Thyroid gland (tissue), 4 donors: ENCODE results near the gene RADIL. TPM values are rescaled to one million over a fixed set of nuclear protein-coding genes. Genes with fewer than 3 reads are reported as not detected.

ENCODE experiments used
- DNase-seq, 2 donors: peaks; one replicate each; pipeline ENCODE4 v3.0.0-alpha.2; 2019
- H3K27ac ChIP-seq, 3 donors: fragments of 200-600 bp; sonication (generic); 1 replicate in 2 of 3; 2 replicates in 1 of 3; pipeline ENCODE4 v1.5.1; 2016 to 2019; ENCODE audit warnings: mild to moderate bottlenecking in 1 of 3, moderate library complexity in 1 of 3
- H3K27me3 ChIP-seq: fragments of 200-600 bp; sonication (generic); one replicate; pipeline ENCODE4 v1.5.1; 2019
- H3K36me3 ChIP-seq, 2 donors: fragments of 200-600 bp; sonication (generic); one replicate each; pipeline ENCODE4 v1.5.1; 2016 to 2019
- H3K4me1 ChIP-seq, 2 donors: fragments of 200-600 bp; sonication (generic); one replicate each; pipeline ENCODE4 v1.5.1; 2017 to 2019
- H3K4me3 ChIP-seq, 3 donors: fragments of 200-600 bp; sonication (generic); replicated peaks in 1 of 3; 1 replicate in 2 of 3; 2 replicates in 1 of 3; pipeline ENCODE4 v1.5.1; 2016; ENCODE audit warnings: mild to moderate bottlenecking in 1 of 3
- H3K9me3 ChIP-seq: fragments of 200-600 bp; sonication (generic); one replicate; pipeline ENCODE4 v1.5.1; 2017
- CTCF ChIP-seq, 6 experiments: fragments of 200-600 bp in 3 of 6; fragments of 450-650 bp in 3 of 6; sonication (generic) in 3 of 6; IDR thresholded peaks; one replicate each; pipeline ENCODE4 v1.5.1; 2016 to 2019; ENCODE audit warnings: antibody characterized with exemption in 6 of 6, mild to moderate bottlenecking in 2 of 6, inconsistent platforms in 1 of 6, moderate library complexity in 1 of 6
- POLR2A ChIP-seq, 2 donors: fragments of 450-650 bp; IDR thresholded peaks; one replicate each; pipeline ENCODE4 v1.6.1; 2017; ENCODE audit warnings: antibody characterized with exemption in 2 of 2, mild to moderate bottlenecking in 2 of 2, moderate library complexity in 1 of 2
- WGBS, 2 donors: methylation state at CpG; one replicate each; pipeline ENCODE4 v1.1.5; 2017; 5-methylcytosine and 5-hydroxymethylcytosine counted together
- intact Hi-C: fragments of 100-400 bp; cut with DNase I; formaldehyde crosslinking; loops from one replicate; pipeline ENCODE4 v1.15.1; 2023
- total RNA-seq, 4 donors: library from RNA; depleted of rRNA; stranded (reverse); fragments of >200 nt; gene quantifications; one replicate each; pipeline ENCODE4 v1.2.3, GENCODE V29; 2016

RADIL gene
- 10 to 100 TPM in 1 of 4 donors, 1 to 10 TPM in 3; 4.9 to 11.1 (median 7.1) TPM for total RNA-seq

- no peaks in the 10 kb centered on the region for H3K9me3 ChIP-seq
- H3K4me1 ChIP-seq, result peaks cover 23 to 30% of the 10 kb centered on the region in 2 donors
- WGBS, 2 donors, result 7 to 27% methylated on average over 9 to 31 of the region's 72 CpGs
- H3K4me3 ChIP-seq, result peak within 1 kb of the TSS in 1 of 3 donors; percentile 57
- H3K36me3 ChIP-seq, result no peaks in the 10 kb centered on the region
- TF ChIP-seq POLR2A (IDR thresholded peaks at IDR 0.05) (no peak), CTCF (IDR thresholded peaks at IDR 0.05) (peak; percentile 51 to 85 (median 69))
- H3K27ac ChIP-seq, result peak within 1 kb of the TSS; percentile 6 to 65 (median 56)
- intact Hi-C loops, result no loop called here
- no peaks in the 10 kb centered on the region for H3K27me3 ChIP-seq
- peak; percentile 93 for DNase-seq
Observed at GRCh38 chr7:4883372-4884144, at the start of gene RADIL. Gene RADIL (minus strand): TSS chr7:4883716. CDS start chr7:4878139, 5,577 bp downstream.

- Histone ChIP-seq H3K9me3 (no peaks in the 10 kb centered on the region), H3K4me3 (no peak overlapping the region), H3K4me1 (no peaks in the 10 kb centered on the region), H3K36me3 (no peaks in the 10 kb centered on the region), H3K27ac (no peak overlapping the region), H3K27me3 (no peaks in the 10 kb centered on the region)
- TF ChIP-seq POLR2A (IDR thresholded peaks at IDR 0.05) (no peak), CTCF (IDR thresholded peaks at IDR 0.05) (no peak)
- DNase-seq, result no peak
- intact Hi-C loops, result no loop called here
- WGBS, 2 donors, result 40 to 46% methylated on average over 12 of the region's 12 CpGs
Observed at GRCh38 chr7:4931943-4932342, 48.4 kb upstream of the RADIL start.

- DNase-seq, result no peak
- Histone ChIP-seq H3K36me3 (no peaks in the 10 kb centered on the region), H3K27me3 (no peaks in the 10 kb centered on the region), H3K9me3 (no peaks in the 10 kb centered on the region), H3K27ac (no peak overlapping the region), H3K4me3 (no peak overlapping the region), H3K4me1 (no peaks in the 10 kb centered on the region)
- WGBS, 2 donors, result 93 to 95% methylated on average over 4 to 5 of the region's 8 CpGs
- intact Hi-C loops, result no loop called here
- TF ChIP-seq CTCF (IDR thresholded peaks at IDR 0.05) (no peak), POLR2A (IDR thresholded peaks at IDR 0.05) (no peak)
Observed at GRCh38 chr7:4929005-4929404, 45.5 kb upstream of the RADIL start.

- intact Hi-C loops, result no loop called here
- DNase-seq, result no peak
- no peaks in the 10 kb centered on the region for H3K27me3 ChIP-seq
- H3K36me3 ChIP-seq, result no peaks in the 10 kb centered on the region
- H3K9me3 ChIP-seq, result no peaks in the 10 kb centered on the region
- no peaks in the 10 kb centered on the region for H3K4me1 ChIP-seq
- no peak for TF ChIP-seq CTCF (IDR thresholded peaks at IDR 0.05)
- no peak for TF ChIP-seq POLR2A (IDR thresholded peaks at IDR 0.05)
- WGBS, 2 donors, result 70 to 78% methylated on average over 2 of the region's 2 CpGs
- H3K4me3 ChIP-seq, result no peak overlapping the region
- no peak overlapping the region for H3K27ac ChIP-seq
Observed at GRCh38 chr7:4928445-4928844, 44.9 kb upstream of the RADIL start.

GRCh38 chr7:4919969-4920766, 36.7 kb upstream of the RADIL start:
- intact Hi-C loops, result no loop called here
- Histone ChIP-seq H3K27me3 (no peaks in the 10 kb centered on the region), H3K4me1 (no peaks in the 10 kb centered on the region), H3K27ac (no peak overlapping the region), H3K9me3 (no peaks in the 10 kb centered on the region), H3K4me3 (no peak overlapping the region), H3K36me3 (no peaks in the 10 kb centered on the region)
- no peak for DNase-seq
- TF ChIP-seq CTCF (IDR thresholded peaks at IDR 0.05) (no peak), POLR2A (IDR thresholded peaks at IDR 0.05) (no peak)
- WGBS, 2 donors, result 84 to 85% methylated on average over 11 to 16 of the region's 19 CpGs
